Liver (tissue), 9 donors: ENCODE data around the gene MAP3K21. TPM values are rescaled to one million over a fixed set of nuclear protein-coding genes. Genes with fewer than 3 reads are reported as not detected.

Experiments used
- DNase-seq: peaks from one replicate; pipeline ENCODE4 v3.0.0-alpha.2; 2017; ENCODE audit warnings: low spot score
- H3K27ac ChIP-seq, 2 donors: one replicate each; pipeline ENCODE4 v1.7.0; 2013; ENCODE audit warnings: inconsistent platforms in 2 of 2, low read length in 2 of 2, control low read depth in 1 of 2, low read depth in 1 of 2, mild to moderate bottlenecking in 1 of 2
- H3K27me3 ChIP-seq, 4 donors: one replicate each; pipeline versions ENCODE4 v1.6.1 to v1.7.0; 2013; ENCODE audit warnings: low read length in 3 of 4, inconsistent platforms in 1 of 4, mild to moderate bottlenecking in 1 of 4, moderate library complexity in 1 of 4; ENCODE audit not compliant: control insufficient read depth in 4 of 4, insufficient read depth in 4 of 4
- H3K36me3 ChIP-seq, 4 donors: one replicate each; pipeline versions ENCODE4 v1.6.1 to v1.7.0; 2013; ENCODE audit warnings: low read length in 3 of 4, mild to moderate bottlenecking in 3 of 4, low read depth in 1 of 4, moderate library complexity in 1 of 4; ENCODE audit not compliant: control insufficient read depth in 4 of 4, insufficient read depth in 3 of 4
- H3K4me1 ChIP-seq, 4 donors: one replicate each; pipeline versions ENCODE4 v1.6.1 to v1.7.0; 2013; ENCODE audit warnings: low read length in 3 of 4, mild to moderate bottlenecking in 3 of 4, moderate library complexity in 1 of 4; ENCODE audit not compliant: control insufficient read depth in 4 of 4, insufficient read depth in 4 of 4
- H3K4me3 ChIP-seq, 3 donors: one replicate each; pipeline versions ENCODE4 v1.6.1 to v1.7.0; 2013; ENCODE audit warnings: low read length in 3 of 3, control low read depth in 1 of 3, low read depth in 1 of 3, mild to moderate bottlenecking in 1 of 3
- H3K9ac ChIP-seq, 2 donors: one replicate each; pipeline ENCODE4 v1.7.0; 2013; ENCODE audit warnings: low read length in 2 of 2, mild to moderate bottlenecking in 2 of 2, moderate library complexity in 2 of 2, control low read depth in 1 of 2, low read depth in 1 of 2
- H3K9me3 ChIP-seq, 4 donors: one replicate each; pipeline versions ENCODE4 v1.6.1 to v1.7.0; 2013; ENCODE audit warnings: low read length in 3 of 4; ENCODE audit not compliant: control insufficient read depth in 4 of 4
- ATF3 ChIP-seq: IDR thresholded peaks from 2 replicates; pipeline ENCODE4 v1.6.1; 2016; ENCODE audit warnings: antibody characterized with exemption
- CTCF ChIP-seq: fragments of 150-350 bp; IDR thresholded peaks from 2 replicates; pipeline ENCODE4 v1.5.1; 2017; ENCODE audit warnings: improper control_type of control experiment, low read depth, low read length; ENCODE audit not compliant: missing input control
- EGR1 ChIP-seq, 2 donors: IDR thresholded peaks; 2 replicates each; pipeline ENCODE4 v1.6.1; 2016 to 2018; ENCODE audit warnings: antibody characterized with exemption in 2 of 2, low read depth in 2 of 2
- FOXA1 ChIP-seq: IDR thresholded peaks from 2 replicates; pipeline ENCODE4 v1.6.1; 2016; ENCODE audit warnings: antibody characterized with exemption
- FOXA2 ChIP-seq: IDR thresholded peaks from 2 replicates; pipeline ENCODE4 v1.6.1; 2016; ENCODE audit warnings: antibody characterized with exemption
- GABPA ChIP-seq, 2 donors: IDR thresholded peaks in 1 of 2; conservative IDR thresholded peaks in 1 of 2; 2 replicates each; pipeline ENCODE4 v1.6.1; 2016; ENCODE audit warnings: antibody characterized with exemption in 2 of 2, mild to moderate bottlenecking in 1 of 2, moderate library complexity in 1 of 2
- HNF4A ChIP-seq, 2 donors: conservative IDR thresholded peaks; 2 replicates each; pipeline ENCODE4 v1.6.1; 2016; ENCODE audit warnings: antibody characterized with exemption in 2 of 2, mild to moderate bottlenecking in 2 of 2
- HNF4G ChIP-seq: IDR thresholded peaks from 2 replicates; pipeline ENCODE4 v1.6.1; 2016; ENCODE audit warnings: antibody characterized with exemption
- JUND ChIP-seq, 2 donors: IDR thresholded peaks; 2 replicates each; pipeline ENCODE4 v1.6.1; 2016; ENCODE audit warnings: antibody characterized with exemption in 2 of 2
- MAX ChIP-seq: IDR thresholded peaks from 2 replicates; pipeline ENCODE4 v1.6.1; 2016; ENCODE audit warnings: antibody characterized with exemption
- NR2F2 ChIP-seq: IDR thresholded peaks from 2 replicates; pipeline ENCODE4 v1.6.1; 2016; ENCODE audit warnings: antibody characterized with exemption
- RAD21 ChIP-seq, 2 donors: IDR thresholded peaks; 2 replicates each; pipeline ENCODE4 v1.6.1; 2016; ENCODE audit warnings: antibody characterized with exemption in 2 of 2, mild to moderate bottlenecking in 2 of 2
- RXRA ChIP-seq, 2 donors: IDR thresholded peaks; 2 replicates each; pipeline ENCODE4 v1.6.1; 2017 to 2018; ENCODE audit warnings: antibody characterized with exemption in 2 of 2, mild to moderate bottlenecking in 1 of 2
- SP1 ChIP-seq: IDR thresholded peaks from 2 replicates; pipeline ENCODE4 v1.6.1; 2018; ENCODE audit warnings: antibody characterized with exemption, mild to moderate bottlenecking
- TAF1 ChIP-seq: conservative IDR thresholded peaks from 2 replicates; pipeline ENCODE4 v1.6.1; 2016; ENCODE audit warnings: antibody characterized with exemption, mild to moderate bottlenecking
- YY1 ChIP-seq: IDR thresholded peaks from 2 replicates; pipeline ENCODE4 v1.6.1; 2016; ENCODE audit warnings: antibody characterized with exemption, mild to moderate bottlenecking
- WGBS: extraction: QIAGEN DNeasy Blood & Tissue Kit; methylation state at CpG from one replicate; pipeline ENCODE4 v1.1.7; 2013; 5-methylcytosine and 5-hydroxymethylcytosine counted together
- polyA plus RNA-seq, 2 donors: library from polyadenylated mRNA; stranded (reverse) in 1 of 2; unstranded in 1 of 2; fragments of 200-250 nt in 1 of 2; fragments of >200 nt in 1 of 2; fragmentation: Nextera tagmentation in 1 of 2; extraction: Ambion mirVana in 1 of 2; gene quantifications; one replicate each; pipeline versions ENCODE4 v1.2.1 to v1.2.3, GENCODE V29; 2013 to 2015
- total RNA-seq, 2 donors: library from RNA; depleted of rRNA; stranded (reverse); fragments of >200 nt; gene quantifications; one replicate each; pipeline ENCODE4 v1.2.3, GENCODE V29; 2014
- TF ChIP-seq, protein P1 (sequence below): IDR thresholded peaks from 2 replicates; pipeline ENCODE4 v1.6.1; 2016; ENCODE audit warnings: antibody characterized with exemption, mild to moderate bottlenecking
- TF ChIP-seq, protein P2 (sequence below): IDR thresholded peaks from 2 replicates; pipeline ENCODE4 v1.6.1; 2016; ENCODE audit warnings: antibody characterized with exemption
- donor health status: healthy.
- donor health status: healthy.
- donor health status: healthy.
- donor health status: healthy.
- donor health status: healthy.

MAP3K21 gene
- total and polyA plus RNA-seq, 4 donors, result 0.51 to 7.3 (median 1.6) TPM

- H3K4me3 ChIP-seq, result no peak overlapping the region
- H3K27ac ChIP-seq, result peak overlapping the region; percentile 36 to 74
- peaks cover 6 to 42% (median 27%) of the 10 kb centered on the region in 4 donors for H3K4me1 ChIP-seq
- TF ChIP-seq HNF4G (no peak), MAX (peak; percentile 76), GABPA (IDR thresholded peaks at IDR 0.05 in 1 of 2, conservative IDR thresholded peaks at IDR 0.05 in 1 of 2) (peak in 1 of 2 donors; percentile 33), SP1 (peak; percentile 39), JUND (IDR thresholded peaks at IDR 0.05) (peak in 1 of 2 donors; percentile 18), CTCF (no peak), HNF4A (conservative IDR thresholded peaks at IDR 0.05) (peak; percentile 17 to 40), NR2F2 (no peak), RXRA (IDR thresholded peaks at IDR 0.05) (peak in 1 of 2 donors; percentile 21), RAD21 (IDR thresholded peaks at IDR 0.05) (no peak), ATF3 (no peak), TAF1 (no peak), YY1 (peak; percentile 55), FOXA1 (no peak), EGR1 (IDR thresholded peaks at IDR 0.05; ENCODE audit: low read depth in 2 of 2) (no peak), FOXA2 (no peak)
- TF ChIP-seq, protein P1, sequence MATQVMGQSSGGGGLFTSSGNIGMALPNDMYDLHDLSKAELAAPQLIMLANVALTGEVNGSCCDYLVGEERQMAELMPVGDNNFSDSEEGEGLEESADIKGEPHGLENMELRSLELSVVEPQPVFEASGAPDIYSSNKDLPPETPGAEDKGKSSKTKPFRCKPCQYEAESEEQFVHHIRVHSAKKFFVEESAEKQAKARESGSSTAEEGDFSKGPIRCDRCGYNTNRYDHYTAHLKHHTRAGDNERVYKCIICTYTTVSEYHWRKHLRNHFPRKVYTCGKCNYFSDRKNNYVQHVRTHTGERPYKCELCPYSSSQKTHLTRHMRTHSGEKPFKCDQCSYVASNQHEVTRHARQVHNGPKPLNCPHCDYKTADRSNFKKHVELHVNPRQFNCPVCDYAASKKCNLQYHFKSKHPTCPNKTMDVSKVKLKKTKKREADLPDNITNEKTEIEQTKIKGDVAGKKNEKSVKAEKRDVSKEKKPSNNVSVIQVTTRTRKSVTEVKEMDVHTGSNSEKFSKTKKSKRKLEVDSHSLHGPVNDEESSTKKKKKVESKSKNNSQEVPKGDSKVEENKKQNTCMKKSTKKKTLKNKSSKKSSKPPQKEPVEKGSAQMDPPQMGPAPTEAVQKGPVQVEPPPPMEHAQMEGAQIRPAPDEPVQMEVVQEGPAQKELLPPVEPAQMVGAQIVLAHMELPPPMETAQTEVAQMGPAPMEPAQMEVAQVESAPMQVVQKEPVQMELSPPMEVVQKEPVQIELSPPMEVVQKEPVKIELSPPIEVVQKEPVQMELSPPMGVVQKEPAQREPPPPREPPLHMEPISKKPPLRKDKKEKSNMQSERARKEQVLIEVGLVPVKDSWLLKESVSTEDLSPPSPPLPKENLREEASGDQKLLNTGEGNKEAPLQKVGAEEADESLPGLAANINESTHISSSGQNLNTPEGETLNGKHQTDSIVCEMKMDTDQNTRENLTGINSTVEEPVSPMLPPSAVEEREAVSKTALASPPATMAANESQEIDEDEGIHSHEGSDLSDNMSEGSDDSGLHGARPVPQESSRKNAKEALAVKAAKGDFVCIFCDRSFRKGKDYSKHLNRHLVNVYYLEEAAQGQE, result no peak
- TF ChIP-seq, protein P2, sequence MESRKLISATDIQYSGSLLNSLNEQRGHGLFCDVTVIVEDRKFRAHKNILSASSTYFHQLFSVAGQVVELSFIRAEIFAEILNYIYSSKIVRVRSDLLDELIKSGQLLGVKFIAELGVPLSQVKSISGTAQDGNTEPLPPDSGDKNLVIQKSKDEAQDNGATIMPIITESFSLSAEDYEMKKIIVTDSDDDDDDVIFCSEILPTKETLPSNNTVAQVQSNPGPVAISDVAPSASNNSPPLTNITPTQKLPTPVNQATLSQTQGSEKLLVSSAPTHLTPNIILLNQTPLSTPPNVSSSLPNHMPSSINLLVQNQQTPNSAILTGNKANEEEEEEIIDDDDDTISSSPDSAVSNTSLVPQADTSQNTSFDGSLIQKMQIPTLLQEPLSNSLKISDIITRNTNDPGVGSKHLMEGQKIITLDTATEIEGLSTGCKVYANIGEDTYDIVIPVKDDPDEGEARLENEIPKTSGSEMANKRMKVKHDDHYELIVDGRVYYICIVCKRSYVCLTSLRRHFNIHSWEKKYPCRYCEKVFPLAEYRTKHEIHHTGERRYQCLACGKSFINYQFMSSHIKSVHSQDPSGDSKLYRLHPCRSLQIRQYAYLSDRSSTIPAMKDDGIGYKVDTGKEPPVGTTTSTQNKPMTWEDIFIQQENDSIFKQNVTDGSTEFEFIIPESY, result no peak
- DNase-seq, result no peak
- 39% methylated on average over 1 of the region's 1 CpG for WGBS
- H3K9ac ChIP-seq, result no peak overlapping the region
- H3K9me3 ChIP-seq, result no peaks in the 10 kb centered on the region
- H3K27me3 ChIP-seq, result no peaks in the 10 kb centered on the region
- no peaks in the 10 kb centered on the region for H3K36me3 ChIP-seq
Observed at GRCh38 chr1:233343262-233343661, 15.7 kb downstream of the MAP3K21 start.
